IPS DF 6.9 (cell line): ENCODE results near the gene KCNE4.

Experiments
- DNase-seq: peaks from one replicate; pipeline ENCODE4 v3.0.0-alpha.2; 2013; ENCODE audit warnings: low read depth, low spot score
- H3K27ac ChIP-seq: one replicate; pipeline ENCODE4 v1.5.1; 2013; ENCODE audit warnings: low read length, control low read depth
- H3K27me3 ChIP-seq: 2 replicates; pipeline ENCODE4 v1.6.1; 2013; ENCODE audit warnings: mild to moderate bottlenecking, low read length; ENCODE audit not compliant: control insufficient read depth, insufficient read depth
- H3K36me3 ChIP-seq: 2 replicates; pipeline ENCODE4 v1.6.1; 2013; ENCODE audit warnings: low read length; ENCODE audit not compliant: control insufficient read depth, insufficient read depth
- H3K4me1 ChIP-seq: 2 replicates; pipeline ENCODE4 v1.6.1; 2013; ENCODE audit warnings: low read length; ENCODE audit not compliant: control insufficient read depth, insufficient read depth
- H3K4me3 ChIP-seq: 2 replicates; pipeline ENCODE4 v1.5.1; 2013; ENCODE audit warnings: mild to moderate bottlenecking, low read length
- H3K9me3 ChIP-seq: 2 replicates; pipeline ENCODE4 v1.6.1; 2013; ENCODE audit warnings: low read length, inconsistent platforms; ENCODE audit not compliant: control insufficient read depth, insufficient read depth
- WGBS: extraction: QIAGEN DNeasy Blood & Tissue Kit; methylation state at CpG from one replicate; pipeline ENCODE4 v1.1.7; 2013; ENCODE audit warnings: mixed read lengths, missing lambda C conversion rate; ENCODE audit not compliant: insufficient read length, insufficient coverage; 5-methylcytosine and 5-hydroxymethylcytosine counted together

The KCNE4 gene, protein sequence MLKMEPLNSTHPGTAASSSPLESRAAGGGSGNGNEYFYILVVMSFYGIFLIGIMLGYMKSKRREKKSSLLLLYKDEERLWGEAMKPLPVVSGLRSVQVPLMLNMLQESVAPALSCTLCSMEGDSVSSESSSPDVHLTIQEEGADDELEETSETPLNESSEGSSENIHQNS

DNA sequence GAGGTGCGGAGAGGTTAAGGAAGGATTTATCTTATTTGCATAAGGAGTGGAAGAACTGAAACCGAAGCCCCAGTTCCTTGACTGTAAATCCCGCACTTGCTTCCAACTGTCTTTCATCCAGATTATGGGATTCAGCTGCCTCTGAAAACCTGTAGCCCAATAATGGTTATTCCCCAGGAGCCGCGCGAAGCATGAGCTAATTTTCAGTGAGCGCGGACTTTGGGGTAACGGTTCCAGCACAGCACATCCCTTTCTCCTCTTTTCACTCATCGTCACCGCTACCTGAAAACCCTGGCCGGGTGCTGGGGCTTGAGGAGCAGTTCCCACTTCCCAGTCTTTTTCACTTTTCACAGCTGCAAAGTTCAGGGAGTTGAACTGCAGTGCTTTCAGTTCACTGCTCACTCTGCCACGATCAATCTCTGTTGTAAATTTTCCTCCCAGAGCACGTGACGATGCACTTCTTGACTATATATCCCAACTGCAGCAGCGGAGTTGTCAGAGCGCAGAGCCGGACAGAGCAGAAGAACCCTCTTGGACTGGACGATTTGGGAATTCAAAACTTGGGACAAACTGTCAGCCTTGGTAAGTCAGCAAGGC lies at the start of gene KCNE4:
KCNE4 (plus strand) TSS at position 498 of the 597 bp plus-strand sequence. CDS start 641 bp downstream, outside the sequence.
- H3K27ac ChIP-seq: no peak within 1 kb of the TSS
- no peak within 1 kb of the TSS for H3K4me3 ChIP-seq
- no CpG with 5 or more reads among the region's 19 CpGs for WGBS

GRCh38 chr2:223003191-223003590 lies 48.8 kb upstream of the KCNE4 start:
- Histone ChIP-seq H3K4me1 (no peaks in the 10 kb centered on the region), H3K9me3 (no peaks in the 10 kb centered on the region), H3K36me3 (no peaks in the 10 kb centered on the region), H3K4me3 (no peak overlapping the region), H3K27ac (no peak overlapping the region), H3K27me3 (no peaks in the 10 kb centered on the region)
- no peak for DNase-seq
- WGBS: no CpG with 5 or more reads among the region's 3 CpGs

More for the DNA sequence above, at the start of gene KCNE4:
- no peak for DNase-seq
- no peaks in the 10 kb centered on the region for H3K27me3 ChIP-seq
- H3K9me3 ChIP-seq: no peaks in the 10 kb centered on the region
- H3K4me1 ChIP-seq: no peaks in the 10 kb centered on the region; the same call in 1 of the 2 replicates
- H3K36me3 ChIP-seq: no peaks in the 10 kb centered on the region

GRCh38 chr2:223005496-223005895 lies 46.5 kb upstream of the KCNE4 start:
- Histone ChIP-seq H3K27ac (no peak overlapping the region), H3K9me3 (no peaks in the 10 kb centered on the region), H3K4me3 (no peak overlapping the region), H3K4me1 (no peaks in the 10 kb centered on the region), H3K27me3 (no peaks in the 10 kb centered on the region), H3K36me3 (no peaks in the 10 kb centered on the region)
- no CpG with 5 or more reads among the region's 1 CpG for WGBS
- no peak for DNase-seq

DNA sequence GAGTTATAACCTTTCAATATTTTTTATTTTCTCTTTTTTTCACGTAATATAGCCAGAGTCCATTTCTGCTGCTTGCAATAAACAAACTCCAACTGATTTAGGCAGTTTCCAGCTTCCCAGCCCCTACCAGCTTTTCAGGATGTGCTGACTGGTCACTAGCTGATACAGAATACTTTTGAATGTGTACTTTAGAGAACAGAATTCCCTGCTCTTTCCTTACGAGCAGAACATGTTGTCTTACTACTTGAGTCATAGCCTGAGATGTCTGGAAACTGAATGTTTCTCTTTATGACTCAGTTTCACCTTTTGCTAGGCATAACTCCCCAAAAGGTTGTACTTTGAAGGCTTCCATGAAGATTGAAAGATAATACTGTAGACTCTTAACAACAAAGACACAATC lies 44.5 kb upstream of the KCNE4 start:
- Histone ChIP-seq H3K4me1 (no peaks in the 10 kb centered on the region), H3K9me3 (no peaks in the 10 kb centered on the region), H3K27ac (no peak overlapping the region), H3K36me3 (no peaks in the 10 kb centered on the region), H3K27me3 (no peaks in the 10 kb centered on the region), H3K4me3 (no peak overlapping the region)
- DNase-seq: no peak
- WGBS: no CpG with 5 or more reads among the region's 2 CpGs

- H3K36me3 ChIP-seq: no peaks in the 10 kb centered on the region
- no peaks in the 10 kb centered on the region for H3K9me3 ChIP-seq
- no peaks in the 10 kb centered on the region for H3K27me3 ChIP-seq
- no CpG with 5 or more reads among the region's 6 CpGs for whole genome bisulfite sequencing
- H3K4me1 ChIP-seq: no peaks in the 10 kb centered on the region
- no peak for DNase-seq
- H3K4me3 ChIP-seq: no peak overlapping the region
- no peak overlapping the region for H3K27ac ChIP-seq
Observed at GRCh38 chr2:223008162-223008561, 43.8 kb upstream of the KCNE4 start.

- no peak for DNase-seq
- Histone ChIP-seq H3K27ac (no peak overlapping the region), H3K27me3 (no peaks in the 10 kb centered on the region), H3K9me3 (no peaks in the 10 kb centered on the region), H3K4me3 (no peak overlapping the region), H3K4me1 (no peaks in the 10 kb centered on the region), H3K36me3 (no peaks in the 10 kb centered on the region)
- no CpG with 5 or more reads among the region's 1 CpG for WGBS
Observed at GRCh38 chr2:223008956-223009355, 43.0 kb upstream of the KCNE4 start.

DNA sequence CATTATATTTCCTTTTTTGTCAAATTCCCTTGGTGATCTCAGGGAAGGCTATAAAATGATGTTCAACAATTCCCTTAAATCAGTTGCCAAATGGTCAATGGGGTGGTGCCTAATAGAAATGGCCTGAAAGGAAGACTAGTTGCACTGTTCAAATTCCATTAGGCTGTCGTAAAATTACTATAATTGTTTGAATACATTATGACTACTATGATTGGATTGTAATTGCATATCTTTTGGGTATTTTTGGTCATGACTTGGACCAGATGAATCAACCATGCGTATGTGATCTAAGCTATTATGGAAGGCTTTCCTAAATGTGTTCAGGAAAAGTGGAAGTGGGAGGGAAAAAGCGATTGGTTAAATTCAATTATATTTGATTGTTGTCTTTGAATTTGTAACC lies 41.3 kb upstream of the KCNE4 start:
- Histone ChIP-seq H3K4me3 (no peak overlapping the region), H3K9me3 (no peaks in the 10 kb centered on the region), H3K27me3 (no peaks in the 10 kb centered on the region), H3K27ac (no peak overlapping the region), H3K4me1 (no peaks in the 10 kb centered on the region), H3K36me3 (no peaks in the 10 kb centered on the region)
- WGBS: 100% methylated on average over 1 of the region's 3 CpGs
- no peak for DNase-seq

DNA sequence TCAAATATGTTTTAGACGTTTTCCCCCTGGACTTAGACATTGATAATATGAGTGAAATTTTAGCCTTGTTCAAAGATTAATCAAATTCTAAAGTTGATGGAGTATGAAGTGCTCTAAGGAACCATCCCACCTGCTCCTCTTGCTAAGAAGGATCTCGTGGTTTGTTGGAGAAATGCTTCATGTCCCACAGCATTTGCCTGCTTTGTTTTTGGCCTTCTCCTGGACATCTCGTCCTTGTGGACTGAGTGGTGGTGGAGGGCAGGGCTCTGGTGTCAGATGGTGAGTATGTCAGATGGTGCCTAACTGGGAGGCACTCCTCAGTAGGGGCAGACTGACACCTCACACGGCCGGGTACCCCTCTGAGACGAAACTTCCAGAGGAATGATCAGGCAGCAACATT lies 39.7 kb upstream of the KCNE4 start:
- no CpG with 5 or more reads among the region's 6 CpGs for WGBS
- Histone ChIP-seq H3K9me3 (no peaks in the 10 kb centered on the region), H3K4me1 (no peaks in the 10 kb centered on the region), H3K4me3 (no peak overlapping the region), H3K36me3 (no peaks in the 10 kb centered on the region), H3K27me3 (no peaks in the 10 kb centered on the region), H3K27ac (no peak overlapping the region)
- DNase-seq: no peak

DNA sequence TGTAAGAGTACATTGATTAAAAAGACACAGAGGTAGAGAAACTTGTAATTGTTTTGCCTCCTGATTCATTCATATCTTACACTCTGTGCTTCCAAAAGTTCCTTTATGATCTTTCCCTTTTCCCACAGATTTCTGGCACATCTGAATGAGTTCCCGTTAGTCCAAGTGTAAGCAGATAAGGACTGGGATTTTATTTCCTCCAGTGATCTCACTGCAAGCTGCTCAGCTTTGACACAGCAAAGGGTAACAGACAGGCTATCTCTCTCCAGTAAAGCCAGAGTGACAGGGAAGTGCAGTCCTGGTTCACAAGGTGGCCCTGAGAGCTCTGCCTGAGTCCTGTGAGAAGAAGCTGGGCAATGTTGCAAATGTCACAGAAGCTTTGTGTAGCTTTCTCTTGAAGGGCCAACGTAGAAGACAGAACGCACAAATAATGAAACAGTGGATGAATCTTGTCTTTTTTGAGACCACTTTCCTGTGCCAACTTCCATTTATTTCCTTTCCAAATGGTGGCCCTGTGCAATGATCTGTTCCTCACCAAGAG lies 32.5 kb upstream of the KCNE4 start:
- Histone ChIP-seq H3K27me3 (no peaks in the 10 kb centered on the region), H3K4me1 (no peaks in the 10 kb centered on the region), H3K4me3 (no peak overlapping the region), H3K9me3 (no peaks in the 10 kb centered on the region), H3K36me3 (no peaks in the 10 kb centered on the region), H3K27ac (no peak overlapping the region)
- DNase-seq: no peak
- no CpG with 5 or more reads among the region's 3 CpGs for WGBS

DNA sequence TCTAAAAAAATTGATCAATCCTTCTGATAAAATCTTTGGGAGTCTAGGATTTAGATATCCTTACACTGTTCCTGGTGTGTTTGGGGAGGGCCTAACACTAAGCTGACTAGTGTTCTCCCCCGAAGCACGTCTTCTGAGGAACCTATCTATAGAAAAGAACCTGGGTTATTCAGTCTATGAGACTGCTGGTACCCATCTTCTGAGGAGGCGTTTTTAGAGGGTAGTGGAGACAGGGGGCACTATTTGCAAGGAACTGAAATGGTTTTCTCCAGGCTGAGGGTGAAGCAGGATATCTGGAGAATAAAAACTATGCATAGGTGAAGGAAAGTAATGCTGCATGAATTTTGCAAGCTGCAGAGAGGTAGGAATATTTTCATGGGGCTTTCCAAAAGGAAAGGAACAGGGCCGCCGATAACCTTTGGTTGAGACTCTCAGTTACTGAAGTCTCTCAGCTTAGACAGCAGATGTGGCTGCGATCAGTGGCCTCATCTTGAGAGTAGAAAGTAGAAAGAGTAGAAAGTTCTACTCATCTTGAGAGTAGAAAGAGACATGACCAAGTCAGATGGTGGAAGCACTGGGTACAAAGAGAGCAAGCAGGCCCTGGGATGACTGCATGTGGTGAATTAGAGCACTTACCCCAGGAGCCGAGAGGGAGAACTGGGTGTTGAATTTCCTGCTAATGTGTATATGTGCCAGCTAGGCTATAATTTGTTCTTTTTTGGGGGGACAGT lies 31.8 kb upstream of the KCNE4 start:
- no peaks in the 10 kb centered on the region for H3K36me3 ChIP-seq
- no peaks in the 10 kb centered on the region for H3K27me3 ChIP-seq
- no peaks in the 10 kb centered on the region for H3K9me3 ChIP-seq
- DNase-seq: no peak
- no peak overlapping the region for H3K27ac ChIP-seq
- WGBS: no CpG with 5 or more reads among the region's 7 CpGs
- H3K4me3 ChIP-seq: no peak overlapping the region
- no peaks in the 10 kb centered on the region for H3K4me1 ChIP-seq
